Endothelial cell of umbilical vein (primary cell): ENCODE measurements around the gene KCNMA1. TPM values are rescaled to one million over a fixed set of nuclear protein-coding genes. Genes with fewer than 3 reads are reported as not detected.

Source experiments
- BruUV-seq: library from RNA; stranded (reverse); fragments of 400-500 nt; replicated peaks from 2 replicates; lab custom pipeline; 2021; lab: Mats Ljungman, UMichigan
- CTCF ChIA-PET: fragments of 300-600, 350-600 bp; sonication (Branson Sonifier 250); formaldehyde crosslinking; loops from one replicate; lab custom pipeline; 2021; ENCODE audit warnings: antibody characterized with exemption, inconsistent platforms; lab: Charles Lee
- POLR2A ChIA-PET: fragments of 300-600, 350-600 bp; sonication (Branson Sonifier 250); formaldehyde crosslinking; loops from one replicate; lab custom pipeline; 2021; ENCODE audit warnings: antibody characterized with exemption, inconsistent platforms; lab: Charles Lee
- DNase-seq: peaks from one replicate; pipeline ENCODE4 v3.0.0-alpha.2; 2011; ENCODE audit warnings: low read depth, low spot score
- FAIRE-seq: peaks from 2 replicates; lab custom pipeline; 2011; peaks lifted over from hg19 to GRCh38; lab: Jason Lieb, UNC
- H2AFZ ChIP-seq: 2 replicates; pipeline ENCODE4 v1.6.0; 2012; ENCODE audit warnings: low read depth, low read length, control low read depth, inconsistent platforms
- H3K27ac ChIP-seq: 2 replicates; pipeline ENCODE4 v1.5.1; 2011; ENCODE audit warnings: low read depth, mild to moderate bottlenecking, control low read depth, low read length, moderate library complexity; ENCODE audit not compliant: insufficient read depth
- H3K27me3 ChIP-seq, 2 experiments: 2 replicates each; pipeline versions ENCODE4 v1.6.0 to v1.6.1; 2011; ENCODE audit warnings: low read length in 2 of 2, mixed read lengths in 1 of 2; ENCODE audit not compliant: control insufficient read depth in 2 of 2, insufficient read depth in 2 of 2
- H3K36me3 ChIP-seq, 2 experiments: 2 replicates in 1 of 2; 3 replicates in 1 of 2; pipeline ENCODE4 v1.5.1; 2011; ENCODE audit warnings: low read length in 2 of 2, mild to moderate bottlenecking in 1 of 2, moderate library complexity in 1 of 2; ENCODE audit not compliant: control insufficient read depth in 2 of 2, insufficient read depth in 2 of 2; ENCODE audit errors: extremely low read depth in 1 of 2
- H3K4me1 ChIP-seq: 3 replicates; pipeline ENCODE4 v1.5.1; 2011; ENCODE audit warnings: mild to moderate bottlenecking, low read length; ENCODE audit not compliant: control insufficient read depth, insufficient read depth; ENCODE audit errors: extremely low read depth
- H3K4me2 ChIP-seq: 2 replicates; pipeline ENCODE4 v1.6.1; 2011; ENCODE audit warnings: low read length, control low read depth, mixed read lengths; ENCODE audit not compliant: insufficient read depth
- H3K4me3 ChIP-seq, 3 experiments: fragments of 200-600 bp in 1 of 3; sonication (generic), shearing (Covaris generic) in 1 of 3; replicated peaks in 1 of 3; 2 replicates each; pipeline ENCODE4 v1.5.1; 2011 to 2016; ENCODE audit warnings: control low read depth in 3 of 3, low read length in 3 of 3, mild to moderate bottlenecking in 2 of 3, inconsistent platforms in 1 of 3, low read depth in 1 of 3, moderate library complexity in 1 of 3; ENCODE audit not compliant: insufficient read depth in 1 of 3
- H3K79me2 ChIP-seq: 2 replicates; pipeline ENCODE4 v1.6.0; 2012; ENCODE audit warnings: low read length, inconsistent platforms; ENCODE audit not compliant: control insufficient read depth, insufficient read depth
- H3K9ac ChIP-seq: replicated peaks from 2 replicates; pipeline ENCODE3; 2011; ENCODE audit warnings: low read length, control low read depth; ENCODE audit not compliant: insufficient read depth; ENCODE audit errors: extremely low read depth
- H3K9me1 ChIP-seq: replicated peaks from 3 replicates; pipeline ENCODE4 v1.6.0; 2011; ENCODE audit warnings: mild to moderate bottlenecking, low read length; ENCODE audit not compliant: control insufficient read depth, insufficient read depth; ENCODE audit errors: extremely low read depth
- H3K9me3 ChIP-seq: replicated peaks from 2 replicates; pipeline ENCODE4 v1.5.1; 2012; ENCODE audit warnings: low read length, inconsistent platforms; ENCODE audit not compliant: control insufficient read depth, insufficient read depth
- H4K20me1 ChIP-seq: replicated peaks from 2 replicates; pipeline ENCODE3; 2011; ENCODE audit warnings: mild to moderate bottlenecking, low read length; ENCODE audit not compliant: control insufficient read depth, insufficient read depth; ENCODE audit errors: extremely low read depth
- FOS ChIP-seq: IDR thresholded peaks from 2 replicates; pipeline ENCODE4 v1.6.1; 2011; ENCODE audit warnings: mild to moderate bottlenecking, low read length, moderate library complexity, borderline replicate concordance; ENCODE audit not compliant: insufficient read depth
- GATA2 ChIP-seq: IDR thresholded peaks from 2 replicates; pipeline ENCODE4 v1.7.0; 2011; ENCODE audit warnings: low read depth, mild to moderate bottlenecking, moderate library complexity, mixed read lengths, low read length; ENCODE audit not compliant: insufficient read length, insufficient read depth
- JUN ChIP-seq: IDR thresholded peaks from 2 replicates; pipeline ENCODE4 v1.6.1; 2011; ENCODE audit warnings: borderline replicate concordance, low read depth; ENCODE audit not compliant: insufficient read length, insufficient read depth
- POLR2AphosphoS5 ChIP-seq: IDR thresholded peaks from 2 replicates; pipeline ENCODE4 v1.6.1; 2012; ENCODE audit warnings: low read depth, mild to moderate bottlenecking, control low read depth, low read length, moderate library complexity; ENCODE audit not compliant: insufficient read depth
- dilution Hi-C: fragments of 300-500 bp; cut with MboI; formaldehyde crosslinking; loops from one replicate; pipeline ENCODE4 v1.15.0; 2019; ENCODE audit warnings: low sequenced_read_pairs; ENCODE audit not compliant: extremely low pct_ligation_motif_present
- intact Hi-C: fragments of 100-400 bp; cut with micrococcal nuclease; formaldehyde crosslinking; loops from one replicate; pipeline ENCODE4 v1.10.0; 2022
- polyA plus RNA-seq, 4 experiments: library from polyadenylated mRNA; depleted of rRNA in 3 of 4; stranded (reverse) in 3 of 4; unstranded in 1 of 4; fragments of >200 nt; gene quantifications; 2 replicates each; pipeline versions ENCODE4 v1.2.1 to v1.2.3, GENCODE V29; 2011 to 2012; ENCODE audit warnings: missing spikeins in 1 of 4
- total RNA-seq: library from RNA; stranded (reverse); gene quantifications from 2 replicates; pipeline ENCODE4 v1.2.3, GENCODE V29; 2021
- TF ChIP-seq, protein P1 (sequence below): IDR thresholded peaks from 2 replicates; pipeline ENCODE4 v1.6.1; 2011; ENCODE audit not compliant: insufficient read depth, insufficient read length
- TF ChIP-seq, protein P2 (sequence below), 2 donors: IDR thresholded peaks; 1 replicate in 1 of 2; 2 replicates in 1 of 2; pipeline ENCODE4 v1.5.1; 2011; ENCODE audit warnings: low read length in 2 of 2, mild to moderate bottlenecking in 2 of 2, moderate library complexity in 2 of 2, control low read depth in 1 of 2, inconsistent platforms in 1 of 2, low read depth in 1 of 2; ENCODE audit not compliant: insufficient read depth in 1 of 2; ENCODE audit errors: extremely low read depth in 1 of 2

KCNMA1 gene
- total and polyA plus RNA-seq, 2 donors (not counting 3 experiments of a cell fraction or from before 2014, with no cell fraction given), result 0.10 to 0.82 TPM

GRCh38 chr10:76911184-76911583 is 726.4 kb downstream of the KCNMA1 start:
- no peak overlapping the region for H2AFZ ChIP-seq
- no peak overlapping the region for H3K9ac ChIP-seq
- CTCF ChIA-PET, result no interaction called here
- H3K27ac ChIP-seq, result no peak overlapping the region
- no peaks in the 10 kb centered on the region for H3K36me3 ChIP-seq
- H4K20me1 ChIP-seq, result no peaks in the 10 kb centered on the region
- POLR2A ChIA-PET, result no interaction called here
- no peaks in the 10 kb centered on the region for H3K4me1 ChIP-seq
- no peak overlapping the region for H3K4me2 ChIP-seq
- no peak overlapping the region for H3K4me3 ChIP-seq
- no peaks in the 10 kb centered on the region for H3K27me3 ChIP-seq
- H3K9me3 ChIP-seq, result no peaks in the 10 kb centered on the region
- no peak for TF ChIP-seq JUN
- TF ChIP-seq GATA2, result no peak
- TF ChIP-seq, protein P1, sequence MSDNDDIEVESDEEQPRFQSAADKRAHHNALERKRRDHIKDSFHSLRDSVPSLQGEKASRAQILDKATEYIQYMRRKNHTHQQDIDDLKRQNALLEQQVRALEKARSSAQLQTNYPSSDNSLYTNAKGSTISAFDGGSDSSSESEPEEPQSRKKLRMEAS, result no peak
- TF ChIP-seq, protein P2, sequence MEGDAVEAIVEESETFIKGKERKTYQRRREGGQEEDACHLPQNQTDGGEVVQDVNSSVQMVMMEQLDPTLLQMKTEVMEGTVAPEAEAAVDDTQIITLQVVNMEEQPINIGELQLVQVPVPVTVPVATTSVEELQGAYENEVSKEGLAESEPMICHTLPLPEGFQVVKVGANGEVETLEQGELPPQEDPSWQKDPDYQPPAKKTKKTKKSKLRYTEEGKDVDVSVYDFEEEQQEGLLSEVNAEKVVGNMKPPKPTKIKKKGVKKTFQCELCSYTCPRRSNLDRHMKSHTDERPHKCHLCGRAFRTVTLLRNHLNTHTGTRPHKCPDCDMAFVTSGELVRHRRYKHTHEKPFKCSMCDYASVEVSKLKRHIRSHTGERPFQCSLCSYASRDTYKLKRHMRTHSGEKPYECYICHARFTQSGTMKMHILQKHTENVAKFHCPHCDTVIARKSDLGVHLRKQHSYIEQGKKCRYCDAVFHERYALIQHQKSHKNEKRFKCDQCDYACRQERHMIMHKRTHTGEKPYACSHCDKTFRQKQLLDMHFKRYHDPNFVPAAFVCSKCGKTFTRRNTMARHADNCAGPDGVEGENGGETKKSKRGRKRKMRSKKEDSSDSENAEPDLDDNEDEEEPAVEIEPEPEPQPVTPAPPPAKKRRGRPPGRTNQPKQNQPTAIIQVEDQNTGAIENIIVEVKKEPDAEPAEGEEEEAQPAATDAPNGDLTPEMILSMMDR (IDR thresholded peaks at IDR 0.05; ENCODE audit: extremely low read depth in 1 of 2, insufficient read depth in 1 of 2, low read depth in 1 of 2, low read length in 2 of 2), result no peak
- H3K9me1 ChIP-seq, result no peaks in the 10 kb centered on the region
- no peak for FAIRE-seq
- no TSS peak for BruUV-seq
- dilution Hi-C loops, result no loop called here
- no peaks in the 10 kb centered on the region for H3K79me2 ChIP-seq
- intact Hi-C loops, result no loop called here
- DNase-seq, result no peak

DNA sequence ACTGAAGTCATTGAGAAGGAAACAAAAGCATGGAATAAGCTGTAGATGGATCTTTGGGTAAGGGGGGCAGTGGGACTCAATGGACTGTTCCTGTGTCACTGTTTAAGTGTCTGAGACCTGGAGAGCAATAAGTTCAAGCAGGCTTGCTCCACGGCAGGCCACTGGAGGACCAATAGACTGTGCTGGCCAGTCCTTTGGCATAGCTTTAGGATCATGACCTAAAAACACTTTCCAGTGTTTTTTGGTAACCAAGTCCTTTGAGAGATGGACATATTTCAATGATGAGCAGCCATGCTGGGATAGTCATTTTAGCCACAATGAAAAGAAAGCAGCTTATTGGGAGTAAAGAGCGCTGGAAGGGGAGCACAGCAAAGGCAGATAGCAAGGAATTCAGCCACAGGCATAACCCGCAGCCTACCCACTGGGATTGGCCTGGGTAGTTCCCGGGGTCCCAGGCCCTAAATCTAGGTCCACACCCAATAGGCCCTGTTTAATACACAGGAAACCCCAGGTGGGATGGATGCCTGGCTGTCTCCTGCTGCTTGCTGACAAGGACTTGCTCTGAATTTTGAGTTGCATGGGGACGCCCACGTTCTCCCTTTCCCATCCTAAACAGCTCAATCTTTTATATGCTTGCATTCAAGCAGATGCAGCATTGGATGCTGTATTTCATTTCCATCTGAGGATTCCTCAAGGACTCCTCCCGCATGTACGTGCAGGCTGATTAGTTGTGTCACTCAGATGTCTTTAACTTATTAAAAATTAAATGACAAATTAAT is 727.2 kb downstream of the KCNMA1 start:
- dilution Hi-C loops, result no loop called here
- POLR2A ChIA-PET, result no interaction called here

More for the DNA sequence above, 727.2 kb downstream of the KCNMA1 start:
- H3K9me3 ChIP-seq, result no peaks in the 10 kb centered on the region
- CTCF ChIA-PET, result no interaction called here
- H3K79me2 ChIP-seq, result no peaks in the 10 kb centered on the region
- TF ChIP-seq FOS (no peak), JUN (no peak), POLR2AphosphoS5 (no peak), GATA2 (no peak)
- TF ChIP-seq, protein P1, result no peak
- TF ChIP-seq, protein P2 (IDR thresholded peaks at IDR 0.05; ENCODE audit: extremely low read depth in 1 of 2, insufficient read depth in 1 of 2, low read depth in 1 of 2, low read length in 2 of 2), result no peak
- DNase-seq (no peak), FAIRE-seq (no peak)
- no peaks in the 10 kb centered on the region for H3K27me3 ChIP-seq
- intact Hi-C loops, result no loop called here
- BruUV-seq, result no TSS peak
- H3K36me3 ChIP-seq, result no peaks in the 10 kb centered on the region
- H3K4me2 ChIP-seq, result no peak overlapping the region
- H3K9ac ChIP-seq, result no peak overlapping the region
- no peaks in the 10 kb centered on the region for H3K4me1 ChIP-seq
- H3K4me3 ChIP-seq, result no peak overlapping the region
- H4K20me1 ChIP-seq, result no peaks in the 10 kb centered on the region
- H2AFZ ChIP-seq, result no peak overlapping the region
- H3K9me1 ChIP-seq, result no peaks in the 10 kb centered on the region
- no peak overlapping the region for H3K27ac ChIP-seq
